OCI-LY7 (cell line): Measurements from ENCODE around the gene CHD9NB.

Experiments used
- EZH2phosphoT487 ChIP-seq: fragments of 200-600 bp; sonication (generic); IDR thresholded peaks from 2 replicates; pipeline ENCODE4 v1.6.1; 2018; ENCODE audit warnings: low read depth, borderline replicate concordance, mild to moderate bottlenecking, mixed run types, antibody characterized with exemption, low read length, moderate library complexity, mixed read lengths
- TF ChIP-seq, protein P1 (sequence below): fragments of 200-600 bp; sonication (generic); conservative IDR thresholded peaks from 2 replicates; pipeline ENCODE4 v1.5.1; 2014; ENCODE audit warnings: mild to moderate bottlenecking, antibody characterized with exemption, low read length, moderate library complexity, mixed read lengths

GRCh38 chr16:53071748-53072301 lies 19.1 kb upstream of the CHD9NB start:
- TF ChIP-seq, protein P1, sequence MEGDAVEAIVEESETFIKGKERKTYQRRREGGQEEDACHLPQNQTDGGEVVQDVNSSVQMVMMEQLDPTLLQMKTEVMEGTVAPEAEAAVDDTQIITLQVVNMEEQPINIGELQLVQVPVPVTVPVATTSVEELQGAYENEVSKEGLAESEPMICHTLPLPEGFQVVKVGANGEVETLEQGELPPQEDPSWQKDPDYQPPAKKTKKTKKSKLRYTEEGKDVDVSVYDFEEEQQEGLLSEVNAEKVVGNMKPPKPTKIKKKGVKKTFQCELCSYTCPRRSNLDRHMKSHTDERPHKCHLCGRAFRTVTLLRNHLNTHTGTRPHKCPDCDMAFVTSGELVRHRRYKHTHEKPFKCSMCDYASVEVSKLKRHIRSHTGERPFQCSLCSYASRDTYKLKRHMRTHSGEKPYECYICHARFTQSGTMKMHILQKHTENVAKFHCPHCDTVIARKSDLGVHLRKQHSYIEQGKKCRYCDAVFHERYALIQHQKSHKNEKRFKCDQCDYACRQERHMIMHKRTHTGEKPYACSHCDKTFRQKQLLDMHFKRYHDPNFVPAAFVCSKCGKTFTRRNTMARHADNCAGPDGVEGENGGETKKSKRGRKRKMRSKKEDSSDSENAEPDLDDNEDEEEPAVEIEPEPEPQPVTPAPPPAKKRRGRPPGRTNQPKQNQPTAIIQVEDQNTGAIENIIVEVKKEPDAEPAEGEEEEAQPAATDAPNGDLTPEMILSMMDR, result no peak
- no peak for TF ChIP-seq EZH2phosphoT487
